GM18508 (cell line): ENCODE data around the gene CTSF.
"Not testable (repeated sequence)": the region's sequence is repeated elsewhere in the genome, so short reads cannot be mapped to it uniquely, and the experiment has no call there.

Source experiments
- ATAC-seq: cut with Tn5 transposase; IDR thresholded peaks from one replicate; pipeline ENCODE4 v1.9.1; 2021; ENCODE audit warnings: moderate number of reproducible peaks; ENCODE audit not compliant: insufficient read depth, unreplicated experiment

The CTSF gene

GRCh38 chr11:66591175-66591574 lies 22.8 kb upstream of the CTSF start:
- ATAC-seq: no peak

- no peak for ATAC-seq
Observed at GRCh38 chr11:66589996-66590675, 21.7 kb upstream of the CTSF start.

GRCh38 chr11:66589315-66589714 lies 20.9 kb upstream of the CTSF start:
- ATAC-seq: not testable (repeated sequence)

- no peak for ATAC-seq
Observed at GRCh38 chr11:66586136-66586535, 17.7 kb upstream of the CTSF start.

DNA sequence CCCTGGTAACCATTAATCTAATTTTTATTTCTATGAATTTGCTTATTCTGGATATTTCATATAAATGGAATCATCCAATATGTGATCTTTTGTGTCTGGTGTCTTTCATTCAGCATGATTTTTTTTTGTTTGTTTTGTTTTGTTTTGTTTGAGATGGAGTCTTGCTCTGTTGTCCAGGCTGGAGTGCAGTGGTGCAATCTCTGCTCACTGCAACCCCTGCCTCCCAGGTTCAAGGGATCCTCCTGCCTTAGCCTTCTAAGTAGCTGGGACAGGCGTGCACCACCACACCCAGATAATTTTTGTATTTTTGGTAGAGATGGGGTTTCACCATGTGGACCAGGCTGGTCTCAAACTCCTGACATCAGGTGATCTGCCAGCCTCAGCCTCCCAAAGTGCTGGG lies 17.0 kb upstream of the CTSF start:
- not testable (repeated sequence) for ATAC-seq

DNA sequence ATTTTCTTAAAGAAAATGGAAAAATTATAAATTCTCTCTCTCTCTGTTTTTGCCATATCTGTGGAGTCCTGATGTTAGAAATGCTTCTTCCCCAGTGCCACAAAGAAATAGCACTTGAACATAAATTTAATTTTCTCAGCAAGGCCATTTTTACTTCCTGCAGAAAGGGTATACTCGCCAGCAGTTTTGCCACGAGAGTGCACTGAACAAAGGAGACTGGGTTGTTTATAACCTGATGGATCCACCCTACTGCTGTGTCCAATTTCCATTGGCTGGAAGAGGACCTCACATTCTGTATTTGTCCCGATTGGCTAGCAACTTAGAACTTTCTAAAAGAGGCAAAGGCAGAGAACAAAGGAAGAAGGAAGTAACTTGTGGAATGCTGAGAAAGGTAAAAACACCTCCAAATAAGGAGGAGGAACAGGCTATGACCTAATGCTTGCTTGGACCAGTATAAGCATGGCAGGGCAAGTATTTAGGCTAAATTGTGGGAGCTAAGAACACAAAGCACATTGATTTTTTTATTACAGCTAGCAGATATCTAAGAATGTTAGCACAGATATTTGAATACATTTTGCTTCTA lies 14.2 kb upstream of the CTSF start:
- not testable (repeated sequence) for ATAC-seq

DNA sequence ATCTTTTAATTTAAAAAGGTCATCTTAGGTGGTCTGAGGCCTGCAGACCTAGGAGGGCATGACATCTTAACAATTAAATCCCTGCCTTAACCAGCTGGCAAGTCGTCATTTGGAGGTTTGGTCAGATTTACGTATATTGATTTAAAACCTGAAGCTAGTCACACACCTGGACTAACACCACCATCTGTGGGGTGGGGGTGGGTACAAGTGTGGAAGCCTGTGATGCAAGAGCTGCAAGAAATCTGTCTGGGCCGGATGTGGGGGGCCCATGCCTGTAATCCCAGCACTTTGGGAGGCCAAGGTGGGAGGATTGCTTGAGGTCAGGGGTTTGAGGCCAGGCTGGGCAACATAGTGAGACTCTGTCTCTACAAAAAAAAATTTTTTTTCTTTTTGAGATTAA lies 12.9 kb upstream of the CTSF start:
- ATAC-seq: no peak

DNA sequence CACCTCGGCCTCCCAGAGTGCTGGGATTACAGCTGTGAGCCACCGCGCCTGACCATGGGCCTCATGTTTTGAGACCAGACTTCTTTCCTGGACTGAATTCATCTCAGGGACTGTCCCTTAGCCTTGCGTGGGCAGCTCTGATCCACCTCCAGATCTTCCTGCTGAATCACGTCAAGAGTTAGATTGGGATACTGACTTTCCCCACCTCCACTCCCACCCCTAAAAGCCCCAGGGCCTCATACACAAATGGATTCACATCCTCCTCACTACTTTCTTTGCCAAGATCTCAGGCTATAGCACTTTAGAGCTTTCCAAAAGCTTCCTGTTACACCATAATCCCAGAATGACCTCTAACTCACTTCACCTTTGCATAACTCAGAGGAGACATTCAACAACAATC lies 12.4 kb upstream of the CTSF start:
- ATAC-seq: no peak

GRCh38 chr11:66579017-66579606 lies 10.7 kb upstream of the CTSF start:
- no peak for ATAC-seq

GRCh38 chr11:66570850-66571180 lies 2.4 kb upstream of the CTSF start:
- ATAC-seq: no peak

DNA sequence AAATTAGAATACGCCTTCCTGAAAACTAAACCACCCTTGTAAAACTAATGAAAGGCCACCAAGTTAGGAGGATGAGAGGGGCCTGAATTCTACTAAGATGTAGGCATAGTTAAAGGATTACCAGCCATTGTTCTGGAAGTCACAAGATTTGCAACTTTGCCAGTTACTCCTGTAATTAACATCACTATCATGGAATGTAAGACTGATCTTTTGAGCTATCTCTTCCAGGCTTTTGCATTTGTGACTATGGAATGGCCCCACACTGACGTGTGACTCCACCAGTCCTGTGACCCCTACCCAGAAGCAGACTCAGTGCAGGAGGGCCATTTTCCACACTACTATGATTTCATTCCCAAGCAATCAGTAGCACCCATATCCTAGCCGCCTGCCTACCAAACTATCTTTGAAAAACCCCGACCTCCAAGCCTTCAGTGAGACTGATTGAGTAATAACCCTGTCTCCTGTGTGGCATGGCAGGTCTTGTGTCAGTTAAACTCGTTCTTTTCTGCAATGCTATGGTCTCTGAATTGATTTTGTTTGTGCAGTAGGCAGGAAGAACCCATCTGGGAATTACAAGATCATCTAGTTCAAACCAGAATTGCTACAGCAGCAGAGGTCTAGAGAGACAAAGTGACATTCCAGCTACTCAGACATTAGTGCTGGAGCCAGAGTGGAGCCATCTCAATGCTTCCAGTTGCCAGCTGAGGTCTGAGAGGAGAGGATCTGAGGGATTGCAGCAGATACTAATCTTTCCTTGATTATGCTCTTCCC lies 1.9 kb upstream of the CTSF start:
- ATAC-seq: no peak

- no peak for ATAC-seq
Observed at GRCh38 chr11:66569076-66569475, 670 bp upstream of the CTSF start.

- no peak for ATAC-seq
Observed at GRCh38 chr11:66567787-66568123, 651 bp downstream of the CTSF start.

GRCh38 chr11:66566221-66566620 lies 2.2 kb downstream of the CTSF start:
- ATAC-seq: no peak

DNA sequence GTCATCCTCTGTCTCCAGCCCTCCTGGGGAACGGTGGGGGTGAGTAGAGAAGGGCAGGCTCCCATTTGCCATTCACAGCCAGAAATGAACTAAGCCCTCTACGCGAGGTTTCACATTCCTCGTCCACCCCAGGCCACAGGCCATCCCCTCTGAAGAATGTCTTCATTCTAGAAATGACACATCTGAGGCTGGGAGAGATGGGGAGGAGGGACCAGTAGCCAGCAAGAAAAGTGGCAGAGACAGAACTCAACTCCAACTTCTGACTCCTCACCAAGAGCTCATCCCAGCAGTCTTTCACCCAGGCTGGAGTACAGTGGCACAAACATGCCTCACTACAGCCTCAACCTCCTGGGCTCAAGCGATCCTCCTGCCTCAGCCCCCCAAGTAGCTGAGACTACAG lies 3.4 kb downstream of the CTSF start:
- no peak for ATAC-seq

- no peak for ATAC-seq
Observed at GRCh38 chr11:66564538-66564937, 3.9 kb downstream of the CTSF start.

GRCh38 chr11:66563832-66564231 lies 4.6 kb downstream of the CTSF start:
- ATAC-seq: no peak

- ATAC-seq: no peak
Observed at GRCh38 chr11:66562907-66563583, 5.4 kb downstream of the CTSF start.

DNA sequence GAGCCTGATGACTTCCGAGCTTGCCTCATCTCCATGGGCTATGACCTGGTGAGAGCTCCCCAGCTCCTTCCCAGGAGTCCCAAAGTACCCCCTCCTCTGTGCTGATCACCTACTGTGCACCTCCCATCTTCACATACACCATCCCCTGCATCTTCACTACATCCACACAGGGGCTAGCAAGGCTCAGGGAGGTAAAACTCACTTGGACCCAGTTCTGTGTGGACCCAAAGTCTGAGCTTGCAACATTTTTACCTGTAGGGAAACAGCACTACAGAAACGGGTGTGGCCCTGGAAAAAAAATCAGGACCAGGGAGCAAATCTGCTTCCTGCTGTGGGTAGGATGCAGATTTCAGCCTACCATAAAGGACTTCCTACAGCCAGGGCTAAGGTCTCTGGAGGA lies 6.1 kb downstream of the CTSF start:
- no peak for ATAC-seq

GRCh38 chr11:66561975-66562248 lies 6.5 kb downstream of the CTSF start:
- no peak for ATAC-seq
